ENCODE measurements around the gene SENP1. TPM values are rescaled to one million over a fixed set of nuclear protein-coding genes. Genes with fewer than 3 reads are reported as not detected.

SENP1 gene
- total RNA-seq, 4 donors from 2014 or later = 11.0 to 37.1 (median 16.9) TPM

- H3K4me1 ChIP-seq = peaks cover 0 to 13% (median 0%) of the 10 kb centered on the region in 4 donors
- no peak for DNase-seq
- no peaks in the 10 kb centered on the region for H3K27me3 ChIP-seq
- H3K36me3 ChIP-seq = peaks cover 0 to 16% (median 0%) of the 10 kb centered on the region in 3 donors
- H3K27ac ChIP-seq = no peak overlapping the region
- TF ChIP-seq CTCF (IDR thresholded peaks at IDR 0.05) (peak in 1 of 6 experiments; percentile 3), POLR2A (IDR thresholded peaks at IDR 0.05) (no peak)
- H3K9me3 ChIP-seq = no peaks in the 10 kb centered on the region
- no peak overlapping the region for H3K4me3 ChIP-seq
Measured at GRCh38 chr12:48040354-48040753, 65.5 kb downstream of the SENP1 start.

- Histone ChIP-seq H3K4me3 (no peak overlapping the region), H3K27me3 (no peaks in the 10 kb centered on the region), H3K36me3 (peaks cover 0 to 4% (median 0%) of the 10 kb centered on the region in 3 donors), H3K4me1 (peaks cover 0 to 13% (median 0%) of the 10 kb centered on the region in 4 donors), H3K27ac (no peak overlapping the region), H3K9me3 (no peaks in the 10 kb centered on the region)
- TF ChIP-seq CTCF (IDR thresholded peaks at IDR 0.05) = no peak
- TF ChIP-seq POLR2A (IDR thresholded peaks at IDR 0.05) = no peak
- DNase-seq = no peak
Measured at GRCh38 chr12:48039151-48039550, 66.7 kb downstream of the SENP1 start.

GRCh38 chr12:48038085-48038484, 67.8 kb downstream of the SENP1 start:
- no peak overlapping the region for H3K4me3 ChIP-seq
- H3K27ac ChIP-seq = no peak overlapping the region
- H3K4me1 ChIP-seq = peaks cover 0 to 13% (median 0%) of the 10 kb centered on the region in 4 donors
- H3K9me3 ChIP-seq = no peaks in the 10 kb centered on the region
- no peaks in the 10 kb centered on the region for H3K36me3 ChIP-seq
- no peaks in the 10 kb centered on the region for H3K27me3 ChIP-seq
- no peak for DNase-seq
- no peak for TF ChIP-seq CTCF (IDR thresholded peaks at IDR 0.05)
- no peak for TF ChIP-seq POLR2A (IDR thresholded peaks at IDR 0.05)

GRCh38 chr12:48037267-48037915, 68.5 kb downstream of the SENP1 start:
- Histone ChIP-seq H3K9me3 (no peaks in the 10 kb centered on the region), H3K4me3 (no peak overlapping the region), H3K27ac (no peak overlapping the region), H3K36me3 (no peaks in the 10 kb centered on the region), H3K27me3 (no peaks in the 10 kb centered on the region), H3K4me1 (peaks cover 0 to 13% (median 0%) of the 10 kb centered on the region in 4 donors)
- DNase-seq = no peak
- TF ChIP-seq POLR2A (IDR thresholded peaks at IDR 0.05) (no peak), CTCF (IDR thresholded peaks at IDR 0.05) (no peak)

- no peaks in the 10 kb centered on the region for H3K9me3 ChIP-seq
- DNase-seq = no peak
- H3K27me3 ChIP-seq = no peaks in the 10 kb centered on the region
- no peak overlapping the region for H3K4me3 ChIP-seq
- H3K27ac ChIP-seq = no peak overlapping the region
- H3K36me3 ChIP-seq = no peaks in the 10 kb centered on the region
- no peak for TF ChIP-seq POLR2A (IDR thresholded peaks at IDR 0.05)
- no peak for TF ChIP-seq CTCF (IDR thresholded peaks at IDR 0.05)
- H3K4me1 ChIP-seq = peaks cover 0 to 13% (median 0%) of the 10 kb centered on the region in 4 donors
Measured at GRCh38 chr12:48036818-48037217, 69.1 kb downstream of the SENP1 start.

Measured in Peyer's patch (tissue), 4 donors.